HG03432 (cell line): ENCODE data around the gene RPGRIP1L.

Source experiments
- ATAC-seq: cut with Tn5 transposase; IDR thresholded peaks from one replicate; pipeline ENCODE4 v1.9.1; 2021; ENCODE audit warnings: mild to moderate bottlenecking, moderate library complexity; ENCODE audit not compliant: unreplicated experiment

The RPGRIP1L gene

DNA sequence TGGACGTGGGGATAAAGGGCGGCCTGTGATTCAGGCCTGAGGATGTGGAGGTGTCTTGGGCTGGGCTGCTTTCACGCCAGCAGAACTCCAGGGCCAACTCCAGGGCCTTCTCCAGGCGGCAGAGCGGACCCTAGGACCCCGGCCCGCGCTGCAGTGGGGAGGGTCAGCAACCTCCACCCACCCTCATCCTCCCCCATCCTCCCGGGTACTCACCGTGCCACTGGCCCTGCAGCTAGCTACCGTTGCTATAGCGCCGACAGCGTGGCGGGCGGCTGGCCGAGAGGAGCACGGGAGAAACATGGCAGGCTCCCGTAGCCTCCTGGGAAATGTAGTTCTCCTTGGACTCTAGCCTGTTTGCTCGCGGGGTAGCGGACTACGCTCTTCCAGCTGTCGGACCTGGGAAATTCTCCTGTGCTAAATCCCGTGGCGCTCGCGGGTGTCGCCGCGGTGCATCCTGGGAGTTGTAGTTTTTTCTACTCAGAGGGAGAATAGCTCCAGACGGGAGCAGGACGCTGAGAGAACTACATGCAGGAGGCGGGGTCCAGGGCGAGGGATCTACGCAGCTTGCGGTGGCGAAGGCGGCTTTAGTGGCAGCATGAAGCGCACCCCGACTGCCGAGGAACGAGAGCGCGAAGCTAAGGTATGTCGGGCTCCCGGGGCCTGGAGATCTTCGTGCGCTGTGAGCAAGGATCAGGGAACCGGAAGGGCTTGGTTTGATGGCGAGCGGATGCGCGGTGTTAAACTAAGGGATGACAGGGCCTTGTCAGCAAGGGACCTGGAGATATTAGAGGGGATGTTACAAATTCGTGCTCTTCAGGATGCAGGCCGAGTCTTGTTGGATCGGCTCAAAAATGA, at the start of gene RPGRIP1L, which contains the start of gene FTO:
Gene RPGRIP1L (minus strand): TSS at position 270 of the 855 bp plus-strand sequence. CDS start 3,136 bp downstream, outside the sequence.
Gene FTO (plus strand): TSS at position 567 of the 855 bp plus-strand sequence.
- ATAC-seq = peak; percentile 99

GRCh38 chr16:53753431-53753830, 49.8 kb upstream of the RPGRIP1L start:
- no peak for ATAC-seq

DNA sequence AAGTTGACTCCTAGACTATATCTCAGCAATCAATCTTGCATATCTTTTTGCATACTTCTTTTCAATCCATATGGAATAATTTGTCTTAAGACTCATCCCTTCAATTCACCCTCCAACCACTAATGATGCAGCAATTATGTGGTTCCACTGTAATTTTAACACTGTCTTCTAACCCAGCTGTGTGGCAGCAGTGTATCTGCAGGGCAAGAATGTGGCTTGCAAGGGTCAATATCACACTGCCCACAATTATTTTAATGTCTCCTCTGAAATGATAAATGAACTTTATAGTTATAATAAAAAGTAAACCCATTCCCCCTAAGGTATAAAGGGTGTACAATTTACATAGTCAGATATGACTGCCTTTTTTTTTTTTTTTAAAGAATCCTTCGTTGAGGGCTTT, 48.9 kb upstream of the RPGRIP1L start:
- no peak for ATAC-seq

- ATAC-seq = no peak
Measured at GRCh38 chr16:53745753-53746266, 42.2 kb upstream of the RPGRIP1L start.

DNA sequence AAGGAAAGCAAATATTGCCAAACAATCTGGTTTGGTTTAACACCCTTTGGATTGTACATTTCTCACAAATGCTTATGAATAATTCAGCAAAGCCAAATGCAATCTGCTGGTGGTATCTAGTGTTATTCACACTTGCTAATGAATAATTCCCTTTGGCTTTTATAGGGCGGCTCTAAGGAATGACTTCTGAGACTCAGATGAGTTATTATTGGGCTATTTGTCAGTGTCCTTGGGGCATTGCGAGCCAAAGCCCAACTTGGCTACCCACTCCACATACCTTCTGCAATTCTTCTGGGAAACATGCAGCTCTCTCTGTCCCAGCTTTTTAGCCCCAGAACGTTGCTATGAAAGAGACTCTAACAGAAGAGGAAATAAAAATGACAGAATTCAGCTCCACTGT, 41.4 kb upstream of the RPGRIP1L start:
- ATAC-seq = no peak

DNA sequence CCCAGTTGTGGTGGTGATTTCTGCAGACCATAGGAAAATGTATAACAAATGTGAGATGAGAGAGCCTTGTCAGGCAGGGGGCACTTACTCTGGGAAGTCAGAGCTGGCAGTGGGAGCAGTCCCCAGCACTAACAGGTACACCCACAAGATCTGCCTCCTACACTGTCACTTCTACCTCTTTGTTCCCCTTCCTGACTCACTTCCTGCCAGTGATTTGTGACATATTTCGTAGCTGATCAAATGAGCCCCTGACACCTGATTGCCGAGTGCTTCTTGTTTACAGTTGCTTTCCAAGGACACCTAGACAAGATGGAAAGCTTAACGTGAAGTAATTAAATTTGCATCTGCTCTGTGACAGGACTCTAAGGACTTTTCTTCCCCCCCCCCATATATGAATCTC, 40.8 kb upstream of the RPGRIP1L start:
- ATAC-seq = peak; percentile 37

GRCh38 chr16:53743149-53743566, 39.5 kb upstream of the RPGRIP1L start:
- ATAC-seq = no peak

DNA sequence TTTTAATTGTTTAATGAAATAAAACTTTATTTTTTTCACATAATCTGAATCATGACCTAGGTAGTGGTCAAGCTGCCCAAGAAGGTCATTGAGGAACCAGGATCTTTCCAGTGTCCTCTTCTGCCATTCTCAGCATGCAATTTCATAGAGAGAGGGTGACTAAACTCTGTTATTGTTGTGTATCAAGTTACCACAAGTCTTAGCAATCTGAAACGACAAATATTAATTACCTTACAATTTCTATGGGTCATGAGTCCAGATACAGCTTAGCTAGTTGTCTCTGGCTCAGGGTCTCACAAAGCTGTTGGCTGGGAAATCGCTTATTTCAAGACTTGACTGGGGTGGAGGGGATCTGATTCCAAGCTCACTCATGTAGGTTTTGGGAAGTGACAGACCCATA, 37.9 kb upstream of the RPGRIP1L start:
- ATAC-seq = no peak

- no peak for ATAC-seq
Measured at GRCh38 chr16:53740933-53741531, 37.4 kb upstream of the RPGRIP1L start.

GRCh38 chr16:53740476-53740875, 36.8 kb upstream of the RPGRIP1L start:
- ATAC-seq = no peak

DNA sequence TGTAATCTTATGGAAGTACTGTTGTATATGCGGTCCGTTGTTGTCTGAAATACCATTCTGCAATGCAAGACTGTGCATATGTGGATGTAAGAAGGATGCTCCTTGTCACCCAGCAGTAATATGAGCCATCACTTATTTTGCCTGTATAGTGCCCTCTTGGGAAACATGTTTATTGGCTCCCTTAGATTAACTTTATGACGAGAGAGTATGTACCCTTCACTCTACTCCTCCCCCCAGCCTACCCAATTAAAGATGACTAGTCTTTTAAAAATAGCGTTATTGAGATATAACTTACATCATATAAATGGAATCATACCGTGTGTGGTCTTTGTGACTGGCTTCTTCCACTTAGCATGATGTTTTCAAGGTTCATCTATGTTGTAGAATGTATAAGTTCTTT, 33.9 kb upstream of the RPGRIP1L start:
- ATAC-seq = no peak

GRCh38 chr16:53736297-53736696, 32.6 kb upstream of the RPGRIP1L start:
- ATAC-seq = no peak

DNA sequence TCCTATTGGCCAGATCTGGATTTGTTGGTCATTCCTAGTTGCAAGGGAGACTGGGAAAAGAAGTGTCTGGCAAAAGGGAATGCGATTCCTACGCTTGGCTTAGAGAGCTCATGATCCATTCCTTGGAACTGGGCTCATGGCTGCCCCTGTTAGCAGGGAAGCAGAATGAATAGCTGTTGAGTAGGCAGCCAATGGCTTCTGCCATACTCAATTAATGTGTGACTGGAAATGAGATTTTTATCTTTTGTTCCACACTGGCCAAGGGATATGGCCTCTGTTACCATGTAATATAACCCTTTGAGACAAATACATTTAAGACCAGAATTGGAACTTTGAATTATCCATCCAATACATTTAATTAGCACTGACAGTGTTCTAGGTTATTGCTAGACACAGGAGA, 31.2 kb upstream of the RPGRIP1L start:
- no peak for ATAC-seq

DNA sequence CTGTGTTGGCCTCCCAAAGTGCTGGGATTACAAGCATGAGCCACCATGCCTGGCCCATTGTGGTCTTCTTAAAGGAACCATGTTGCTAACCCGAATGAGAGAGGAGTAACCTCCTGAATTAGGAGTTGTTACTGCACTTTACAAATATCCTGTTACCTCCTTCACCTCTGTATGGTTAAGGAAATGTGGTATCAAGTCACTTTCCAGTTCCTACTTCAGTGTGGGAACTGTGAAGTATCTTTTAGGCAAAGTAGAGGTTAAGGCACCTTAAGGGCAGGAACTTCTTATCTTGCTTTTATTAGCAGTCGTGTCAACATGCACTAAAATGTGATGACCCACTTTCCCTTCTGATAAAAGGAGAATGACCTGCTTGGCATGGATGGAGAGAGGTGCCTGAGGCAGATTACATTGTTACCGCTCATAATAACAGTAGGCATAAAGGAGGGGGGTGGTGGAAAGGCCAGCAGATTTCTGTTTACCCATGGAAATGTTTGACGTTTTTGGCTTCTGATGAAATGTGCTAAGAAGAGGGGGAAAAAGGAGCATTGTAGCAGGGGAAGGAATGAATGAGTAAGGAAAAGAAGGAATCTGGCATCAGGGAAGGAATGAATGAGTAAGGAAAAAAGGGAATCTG, 28.8 kb upstream of the RPGRIP1L start:
- no peak for ATAC-seq

DNA sequence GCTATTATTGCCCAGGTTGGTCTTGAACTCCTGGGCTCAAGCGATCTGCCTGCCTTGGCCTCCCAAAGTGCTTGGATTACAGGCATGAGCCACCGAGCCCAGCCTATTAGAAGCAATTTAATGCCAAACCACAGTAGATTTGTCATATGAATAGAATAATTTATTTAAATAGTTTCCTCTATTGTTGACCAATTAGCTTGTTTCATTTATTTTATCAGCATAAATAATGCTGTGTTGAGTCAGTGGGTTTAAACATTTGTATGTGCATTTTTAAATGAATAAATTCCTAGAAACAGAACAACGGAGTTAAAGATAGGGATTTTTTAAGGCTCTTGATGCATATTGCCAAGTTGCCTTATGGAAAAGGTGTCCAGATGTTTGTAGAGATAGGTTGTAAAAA, 27.0 kb upstream of the RPGRIP1L start:
- no peak for ATAC-seq

- no peak for ATAC-seq
Measured at GRCh38 chr16:53726625-53727024, 23.0 kb upstream of the RPGRIP1L start.

- no peak for ATAC-seq
Measured at GRCh38 chr16:53721017-53721416, 17.4 kb upstream of the RPGRIP1L start.

- no peak for ATAC-seq
Measured at GRCh38 chr16:53717577-53717976, 13.9 kb upstream of the RPGRIP1L start.

- no peak for ATAC-seq
Measured at GRCh38 chr16:53715023-53715384, 11.3 kb upstream of the RPGRIP1L start.

- no peak for ATAC-seq
Measured at GRCh38 chr16:53714205-53715022, 10.8 kb upstream of the RPGRIP1L start.
